Mucosa of rectum (tissue), 2 donors: ENCODE data around the gene PKP4.
"Not testable (repeated sequence)": the region's sequence is repeated elsewhere in the genome, so short reads cannot be mapped to it uniquely, and the experiment has no call there.

Experiments used
- H3K27ac ChIP-seq, 2 donors: one replicate each; pipeline ENCODE4 v1.7.0; 2013; ENCODE audit warnings: inconsistent platforms in 2 of 2, low read depth in 2 of 2, low read length in 2 of 2
- H3K27me3 ChIP-seq, 2 donors: one replicate each; pipeline ENCODE4 v1.7.0; 2013; ENCODE audit warnings: low read length in 2 of 2; ENCODE audit not compliant: control insufficient read depth in 2 of 2, insufficient read depth in 2 of 2
- H3K36me3 ChIP-seq, 2 donors: one replicate each; pipeline ENCODE4 v1.7.0; 2013; ENCODE audit warnings: low read length in 2 of 2; ENCODE audit not compliant: control insufficient read depth in 2 of 2, insufficient read depth in 2 of 2
- H3K4me1 ChIP-seq, 2 donors: one replicate each; pipeline ENCODE4 v1.7.0; 2013; ENCODE audit warnings: low read length in 2 of 2, mild to moderate bottlenecking in 1 of 2; ENCODE audit not compliant: control insufficient read depth in 2 of 2, insufficient read depth in 2 of 2
- H3K4me3 ChIP-seq, 2 donors: one replicate each; pipeline ENCODE4 v1.7.0; 2013; ENCODE audit warnings: low read length in 2 of 2
- H3K9ac ChIP-seq, 2 donors: one replicate each; pipeline ENCODE4 v1.7.0; 2013; ENCODE audit warnings: low read length in 2 of 2, low read depth in 1 of 2, mild to moderate bottlenecking in 1 of 2
- H3K9me3 ChIP-seq, 2 donors: one replicate each; pipeline ENCODE4 v1.7.0; 2013; ENCODE audit warnings: low read length in 2 of 2; ENCODE audit not compliant: control insufficient read depth in 2 of 2
- donor health status: healthy.
- donor health status: Normal muscosa, but diverticular disease.

The PKP4 gene

GRCh38 chr2:158472829-158473228 lies 16.1 kb downstream of the PKP4 start:
- not testable (repeated sequence) for H3K4me1 ChIP-seq, H3K27me3 ChIP-seq, H3K4me3 ChIP-seq, H3K9ac ChIP-seq, H3K9me3 ChIP-seq, H3K27ac ChIP-seq, H3K36me3 ChIP-seq

GRCh38 chr2:158473300-158473699 lies 16.5 kb downstream of the PKP4 start:
- not testable (repeated sequence) for H3K9me3 ChIP-seq, H3K27me3 ChIP-seq, H3K9ac ChIP-seq

GRCh38 chr2:158473719-158474392 lies 17.1 kb downstream of the PKP4 start:
- Histone ChIP-seq H3K4me1 (peaks cover 0 to 2% of the 10 kb centered on the region in 2 donors), H3K36me3 (no peaks in the 10 kb centered on the region), H3K9me3 (no peaks in the 10 kb centered on the region), H3K4me3 (no peak overlapping the region), H3K27ac (no peak overlapping the region), H3K9ac (no peak overlapping the region), H3K27me3 (no peaks in the 10 kb centered on the region)

More at GRCh38 chr2:158473300-158473699, 16.5 kb downstream of the PKP4 start:
- not testable (repeated sequence) for H3K4me3 ChIP-seq, H3K27ac ChIP-seq, H3K36me3 ChIP-seq, H3K4me1 ChIP-seq

- not testable (repeated sequence) for H3K4me1 ChIP-seq, H3K27me3 ChIP-seq, H3K9ac ChIP-seq, H3K9me3 ChIP-seq, H3K4me3 ChIP-seq, H3K27ac ChIP-seq, H3K36me3 ChIP-seq
Observed at GRCh38 chr2:158474526-158475011, 17.8 kb downstream of the PKP4 start.

- H3K4me1 ChIP-seq = peaks cover 0 to 2% of the 10 kb centered on the region in 2 donors
- no peak overlapping the region for H3K9ac ChIP-seq
- H3K9me3 ChIP-seq = no peaks in the 10 kb centered on the region
- no peak overlapping the region for H3K27ac ChIP-seq
- H3K36me3 ChIP-seq = no peaks in the 10 kb centered on the region
- no peak overlapping the region for H3K4me3 ChIP-seq
- no peaks in the 10 kb centered on the region for H3K27me3 ChIP-seq
Observed at GRCh38 chr2:158477202-158477601, 20.4 kb downstream of the PKP4 start.

- H3K9ac ChIP-seq = no peak overlapping the region
- H3K4me3 ChIP-seq = no peak overlapping the region
- H3K27me3 ChIP-seq = no peaks in the 10 kb centered on the region
- H3K36me3 ChIP-seq = no peaks in the 10 kb centered on the region
- no peaks in the 10 kb centered on the region for H3K9me3 ChIP-seq
- H3K4me1 ChIP-seq = peaks cover 0 to 2% of the 10 kb centered on the region in 2 donors
- no peak overlapping the region for H3K27ac ChIP-seq
Observed at GRCh38 chr2:158478237-158478636, 21.5 kb downstream of the PKP4 start.

GRCh38 chr2:158478816-158479215 lies 22.1 kb downstream of the PKP4 start:
- H3K36me3 ChIP-seq = no peaks in the 10 kb centered on the region
- H3K27ac ChIP-seq = no peak overlapping the region
- H3K27me3 ChIP-seq = no peaks in the 10 kb centered on the region
- no peak overlapping the region for H3K4me3 ChIP-seq
- no peak overlapping the region for H3K9ac ChIP-seq
- H3K4me1 ChIP-seq = peaks cover 0 to 2% of the 10 kb centered on the region in 2 donors
- no peaks in the 10 kb centered on the region for H3K9me3 ChIP-seq

- H3K4me1 ChIP-seq = peaks cover 0 to 2% of the 10 kb centered on the region in 2 donors
- H3K4me3 ChIP-seq = no peak overlapping the region
- no peaks in the 10 kb centered on the region for H3K36me3 ChIP-seq
- no peak overlapping the region for H3K9ac ChIP-seq
- no peak overlapping the region for H3K27ac ChIP-seq
- no peaks in the 10 kb centered on the region for H3K9me3 ChIP-seq
- no peaks in the 10 kb centered on the region for H3K27me3 ChIP-seq
Observed at GRCh38 chr2:158481116-158481515, 24.4 kb downstream of the PKP4 start.

GRCh38 chr2:158482594-158482993 lies 25.8 kb downstream of the PKP4 start:
- Histone ChIP-seq H3K27me3 (no peaks in the 10 kb centered on the region), H3K4me3 (no peak overlapping the region), H3K27ac (no peak overlapping the region), H3K36me3 (no peaks in the 10 kb centered on the region), H3K9me3 (no peaks in the 10 kb centered on the region), H3K9ac (no peak overlapping the region), H3K4me1 (no peaks in the 10 kb centered on the region)

- Histone ChIP-seq H3K9ac (no peak overlapping the region), H3K27me3 (no peaks in the 10 kb centered on the region), H3K36me3 (no peaks in the 10 kb centered on the region), H3K4me1 (no peaks in the 10 kb centered on the region), H3K27ac (no peak overlapping the region), H3K9me3 (no peaks in the 10 kb centered on the region), H3K4me3 (no peak overlapping the region)
Observed at GRCh38 chr2:158484892-158485556, 28.3 kb downstream of the PKP4 start.
